ENCODE data around the gene FAM184A.

Gene FAM184A

DNA sequence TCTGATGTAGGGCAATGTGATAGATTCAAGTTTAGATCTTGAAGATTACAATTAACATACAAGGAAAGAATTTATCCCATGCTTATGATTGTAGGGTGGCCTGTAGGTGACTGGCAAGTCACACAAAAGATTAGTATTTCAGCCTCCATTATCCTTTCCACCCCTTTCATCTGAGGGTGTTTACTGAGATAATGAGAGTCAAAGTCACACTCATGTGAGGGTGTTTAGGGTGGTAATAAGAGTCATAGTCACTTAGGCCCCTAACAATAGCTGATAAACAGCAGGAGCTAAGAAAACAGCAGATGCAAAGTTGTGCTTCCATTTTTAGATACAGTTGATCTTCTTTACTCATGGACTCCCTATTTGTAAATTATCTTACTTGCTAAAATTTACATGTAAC, 11.4 kb downstream of the FAM184A start:
- DNase-seq (ENCODE audit: extremely low read depth, insufficient read length) = no peak
- no peaks in the 10 kb centered on the region for H3K36me3 ChIP-seq (ENCODE audit: control insufficient read depth, insufficient read depth, low read length)
- no peak overlapping the region for H3K4me3 ChIP-seq (replicated peaks; ENCODE audit: low read depth, low read length)
- H3K27me3 ChIP-seq (replicated peaks; ENCODE audit: control insufficient read depth, insufficient read depth, low read length) = no peaks in the 10 kb centered on the region
- TF ChIP-seq, protein P1, sequence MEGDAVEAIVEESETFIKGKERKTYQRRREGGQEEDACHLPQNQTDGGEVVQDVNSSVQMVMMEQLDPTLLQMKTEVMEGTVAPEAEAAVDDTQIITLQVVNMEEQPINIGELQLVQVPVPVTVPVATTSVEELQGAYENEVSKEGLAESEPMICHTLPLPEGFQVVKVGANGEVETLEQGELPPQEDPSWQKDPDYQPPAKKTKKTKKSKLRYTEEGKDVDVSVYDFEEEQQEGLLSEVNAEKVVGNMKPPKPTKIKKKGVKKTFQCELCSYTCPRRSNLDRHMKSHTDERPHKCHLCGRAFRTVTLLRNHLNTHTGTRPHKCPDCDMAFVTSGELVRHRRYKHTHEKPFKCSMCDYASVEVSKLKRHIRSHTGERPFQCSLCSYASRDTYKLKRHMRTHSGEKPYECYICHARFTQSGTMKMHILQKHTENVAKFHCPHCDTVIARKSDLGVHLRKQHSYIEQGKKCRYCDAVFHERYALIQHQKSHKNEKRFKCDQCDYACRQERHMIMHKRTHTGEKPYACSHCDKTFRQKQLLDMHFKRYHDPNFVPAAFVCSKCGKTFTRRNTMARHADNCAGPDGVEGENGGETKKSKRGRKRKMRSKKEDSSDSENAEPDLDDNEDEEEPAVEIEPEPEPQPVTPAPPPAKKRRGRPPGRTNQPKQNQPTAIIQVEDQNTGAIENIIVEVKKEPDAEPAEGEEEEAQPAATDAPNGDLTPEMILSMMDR (IDR thresholded peaks at IDR 0.05; ENCODE audit: insufficient read depth, low read length, poor library complexity, severe bottlenecking) = no peak

- DNase-seq (ENCODE audit: extremely low read depth, insufficient read length) = no peak
- Histone ChIP-seq H3K27me3 (replicated peaks; ENCODE audit: control insufficient read depth, insufficient read depth, low read length) (no peaks in the 10 kb centered on the region), H3K36me3 (ENCODE audit: control insufficient read depth, insufficient read depth, low read length) (no peaks in the 10 kb centered on the region), H3K4me3 (replicated peaks; ENCODE audit: low read depth, low read length) (no peak overlapping the region)
- TF ChIP-seq, protein P1 (IDR thresholded peaks at IDR 0.05; ENCODE audit: insufficient read depth, low read length, poor library complexity, severe bottlenecking) = no peak
Measured at GRCh38 chr6:119066517-119066916, 11.9 kb downstream of the FAM184A start.

- no peaks in the 10 kb centered on the region for H3K27me3 ChIP-seq (replicated peaks; ENCODE audit: control insufficient read depth, insufficient read depth, low read length)
- H3K4me3 ChIP-seq (replicated peaks; ENCODE audit: low read depth, low read length) = no peak overlapping the region
- no peaks in the 10 kb centered on the region for H3K36me3 ChIP-seq (ENCODE audit: control insufficient read depth, insufficient read depth, low read length)
- TF ChIP-seq, protein P1 (IDR thresholded peaks at IDR 0.05; ENCODE audit: insufficient read depth, low read length, poor library complexity, severe bottlenecking) = no peak
- DNase-seq (ENCODE audit: extremely low read depth, insufficient read length) = no peak
Measured at GRCh38 chr6:119065955-119066354, 12.5 kb downstream of the FAM184A start.

- H3K4me3 ChIP-seq (replicated peaks; ENCODE audit: low read depth, low read length) = no peak overlapping the region
- no peaks in the 10 kb centered on the region for H3K27me3 ChIP-seq (replicated peaks; ENCODE audit: control insufficient read depth, insufficient read depth, low read length)
- TF ChIP-seq, protein P1 (IDR thresholded peaks at IDR 0.05; ENCODE audit: insufficient read depth, low read length, poor library complexity, severe bottlenecking) = no peak
- no peak for DNase-seq (ENCODE audit: extremely low read depth, insufficient read length)
- H3K36me3 ChIP-seq (ENCODE audit: control insufficient read depth, insufficient read depth, low read length) = no peaks in the 10 kb centered on the region
Measured at GRCh38 chr6:119065382-119065781, 13.1 kb downstream of the FAM184A start.

- H3K27me3 ChIP-seq (replicated peaks; ENCODE audit: control insufficient read depth, insufficient read depth, low read length) = no peaks in the 10 kb centered on the region
- no peak for DNase-seq (ENCODE audit: extremely low read depth, insufficient read length)
- TF ChIP-seq, protein P1 (IDR thresholded peaks at IDR 0.05; ENCODE audit: insufficient read depth, low read length, poor library complexity, severe bottlenecking) = no peak
- H3K36me3 ChIP-seq (ENCODE audit: control insufficient read depth, insufficient read depth, low read length) = no peaks in the 10 kb centered on the region
- no peak overlapping the region for H3K4me3 ChIP-seq (replicated peaks; ENCODE audit: low read depth, low read length)
Measured at GRCh38 chr6:119063491-119063890, 15.0 kb downstream of the FAM184A start.

DNA sequence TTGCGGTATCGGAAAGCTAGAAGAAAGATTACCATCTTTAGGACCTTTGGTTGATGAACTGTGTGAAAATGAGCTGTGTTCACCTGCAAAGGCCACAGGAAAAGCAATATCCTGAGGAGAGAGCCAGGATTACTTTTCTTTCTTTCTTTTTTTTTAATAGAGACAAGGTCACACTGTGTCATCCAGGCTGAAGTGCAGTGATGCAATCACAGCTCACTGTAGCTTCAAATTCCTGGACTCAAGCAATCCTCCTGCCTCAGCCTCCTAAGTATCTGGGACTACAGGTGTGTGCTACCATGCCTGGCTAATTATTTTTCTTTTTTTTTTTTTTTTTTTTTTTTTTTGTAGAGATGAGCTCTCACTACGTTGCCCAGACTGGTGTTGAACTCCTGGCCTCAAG, 17.2 kb downstream of the FAM184A start:
- Histone ChIP-seq H3K36me3 (ENCODE audit: control insufficient read depth, insufficient read depth, low read length) (no peaks in the 10 kb centered on the region), H3K4me3 (replicated peaks; ENCODE audit: low read depth, low read length) (no peak overlapping the region), H3K27me3 (replicated peaks; ENCODE audit: control insufficient read depth, insufficient read depth, low read length) (no peaks in the 10 kb centered on the region)
- DNase-seq (ENCODE audit: extremely low read depth, insufficient read length) = no peak
- TF ChIP-seq, protein P1 (IDR thresholded peaks at IDR 0.05; ENCODE audit: insufficient read depth, low read length, poor library complexity, severe bottlenecking) = no peak

Data from GM06990 (cell line).